ENCODE data around the gene DDX53.

The DDX53 gene

GRCh38 chrX:22999696-23000223 is at the start of gene DDX53:
Gene DDX53 (plus strand): TSS chrX:22999960. CDS start chrX:23000058, 98 bp downstream.
- no peak for DNase-seq

- DNase-seq = no peak
Observed at GRCh38 chrX:22950269-22951266, 49.2 kb upstream of the DDX53 start.

GRCh38 chrX:22952010-22952409 is 47.8 kb upstream of the DDX53 start:
- no peak for DNase-seq

GRCh38 chrX:22958250-22958649 is 41.5 kb upstream of the DDX53 start:
- no peak for DNase-seq

GRCh38 chrX:22959204-22959920 is 40.4 kb upstream of the DDX53 start:
- no peak for DNase-seq

GRCh38 chrX:22963196-22963595 is 36.6 kb upstream of the DDX53 start:
- DNase-seq = no peak

GRCh38 chrX:22968494-22968893 is 31.3 kb upstream of the DDX53 start:
- no peak for DNase-seq

- DNase-seq = no peak
Observed at GRCh38 chrX:22969411-22969810, 30.3 kb upstream of the DDX53 start.

- DNase-seq = no peak
Observed at GRCh38 chrX:22970861-22971260, 28.9 kb upstream of the DDX53 start.

- DNase-seq = no peak
Observed at GRCh38 chrX:22974616-22975015, 25.1 kb upstream of the DDX53 start.

- DNase-seq = no peak
Observed at GRCh38 chrX:22975786-22976185, 24.0 kb upstream of the DDX53 start.

GRCh38 chrX:22985958-22986357 is 13.8 kb upstream of the DDX53 start:
- DNase-seq = no peak

GRCh38 chrX:22987452-22987851 is 12.3 kb upstream of the DDX53 start:
- DNase-seq = no peak

- DNase-seq = no peak
Observed at GRCh38 chrX:23003116-23003515, 3.4 kb downstream of the DDX53 start.

GRCh38 chrX:23008431-23009099 is 8.8 kb downstream of the DDX53 start:
- no peak for DNase-seq

- no peak for DNase-seq
Observed at GRCh38 chrX:23012162-23012561, 12.4 kb downstream of the DDX53 start.

GRCh38 chrX:23012636-23013035 is 12.9 kb downstream of the DDX53 start:
- DNase-seq = no peak

GRCh38 chrX:23013366-23013765 is 13.6 kb downstream of the DDX53 start:
- no peak for DNase-seq

- no peak for DNase-seq
Observed at GRCh38 chrX:23031600-23031999, 31.8 kb downstream of the DDX53 start.

GRCh38 chrX:23035493-23035892 is 35.7 kb downstream of the DDX53 start:
- DNase-seq = no peak

GRCh38 chrX:23046443-23046842 is 46.7 kb downstream of the DDX53 start:
- no peak for DNase-seq

- DNase-seq = no peak
Observed at GRCh38 chrX:23048806-23049573, 49.2 kb downstream of the DDX53 start.
